ENCODE data around the gene TECTA.

DNA sequence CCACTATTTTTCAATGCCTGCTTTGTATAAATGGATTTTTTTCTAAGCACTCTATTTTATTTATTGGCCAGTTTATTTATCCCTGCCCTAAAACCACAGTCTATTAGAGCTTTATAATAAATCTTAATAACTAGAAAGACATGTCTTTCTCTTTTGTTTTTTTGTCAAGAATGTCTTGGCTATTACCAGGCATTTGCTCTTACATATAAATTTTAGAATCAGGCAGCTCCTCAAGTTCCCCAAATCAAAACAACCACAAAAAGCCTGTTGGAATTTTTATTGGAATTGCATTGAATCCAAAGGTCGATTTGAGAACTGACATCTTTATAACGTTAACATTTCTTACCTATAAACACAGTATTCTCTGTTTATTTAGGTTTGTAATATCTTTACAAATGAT lies 105.8 kb downstream of the TECTA start:
- no peak for TF ChIP-seq CTCF (IDR thresholded peaks at IDR 0.05)
- TF ChIP-seq POLR2A (IDR thresholded peaks at IDR 0.05) = no peak
- TF ChIP-seq EP300 (IDR thresholded peaks at IDR 0.05) = no peak
